Trophoblast cell (in vitro differentiated cells and primary cell): ENCODE measurements around the gene FCGBP.
"Not testable (repeated sequence)": the region's sequence is repeated elsewhere in the genome, so short reads cannot be mapped to it uniquely, and the experiment has no call there.

Experiments
- DNase-seq, 2 donors: peaks; one replicate each; pipeline ENCODE4 v3.0.0-alpha.2; 2016
- H2AFZ ChIP-seq: 2 replicates; pipeline ENCODE4 v1.6.1; 2013; ENCODE audit warnings: low read length, moderate library complexity, mild to moderate bottlenecking; ENCODE audit not compliant: insufficient read depth, poor library complexity
- H2AK5ac ChIP-seq: 2 replicates; pipeline ENCODE4 v1.6.1; 2013; ENCODE audit warnings: mild to moderate bottlenecking, low read length
- H2BK120ac ChIP-seq: 2 replicates; pipeline ENCODE4 v1.6.1; 2013; ENCODE audit warnings: low read length, mild to moderate bottlenecking, moderate library complexity; ENCODE audit not compliant: insufficient read depth, poor library complexity
- H2BK12ac ChIP-seq: 2 replicates; pipeline ENCODE4 v1.6.1; 2013; ENCODE audit warnings: mild to moderate bottlenecking, low read length, moderate library complexity
- H2BK5ac ChIP-seq: 2 replicates; pipeline ENCODE4 v1.6.1; 2013; ENCODE audit warnings: low read length, low read depth, moderate library complexity, mild to moderate bottlenecking; ENCODE audit not compliant: poor library complexity
- H3K14ac ChIP-seq: 2 replicates; pipeline ENCODE4 v1.6.1; 2013; ENCODE audit warnings: mild to moderate bottlenecking, low read length
- H3K18ac ChIP-seq: 2 replicates; pipeline ENCODE4 v1.6.1; 2013; ENCODE audit warnings: mild to moderate bottlenecking, low read length
- H3K23ac ChIP-seq: 2 replicates; pipeline ENCODE4 v1.6.1; 2013; ENCODE audit warnings: low read length
- H3K27ac ChIP-seq: 2 replicates; pipeline ENCODE4 v1.5.1; 2013; ENCODE audit warnings: low read depth, mild to moderate bottlenecking, inconsistent platforms, low read length, moderate library complexity
- H3K27me3 ChIP-seq: 2 replicates; pipeline ENCODE4 v1.6.1; 2013; ENCODE audit warnings: inconsistent platforms, mild to moderate bottlenecking, low read length, moderate library complexity; ENCODE audit not compliant: insufficient read depth
- H3K36me3 ChIP-seq, 2 experiments: 1 replicate in 1 of 2; 2 replicates in 1 of 2; pipeline ENCODE4 v1.6.1; 2013; ENCODE audit warnings: low read length in 2 of 2, mild to moderate bottlenecking in 2 of 2, moderate library complexity in 1 of 2; ENCODE audit not compliant: insufficient read depth in 2 of 2, control insufficient read depth in 1 of 2
- H3K4ac ChIP-seq: 2 replicates; pipeline ENCODE4 v1.6.1; 2013; ENCODE audit warnings: low read depth, mild to moderate bottlenecking, low read length, moderate library complexity
- H3K4me1 ChIP-seq, 2 experiments: 1 replicate in 1 of 2; 2 replicates in 1 of 2; pipeline ENCODE4 v1.6.1; 2013; ENCODE audit warnings: low read length in 2 of 2, mild to moderate bottlenecking in 2 of 2, moderate library complexity in 1 of 2; ENCODE audit not compliant: insufficient read depth in 2 of 2, control insufficient read depth in 1 of 2
- H3K4me2 ChIP-seq: 2 replicates; pipeline ENCODE4 v1.6.1; 2013; ENCODE audit warnings: inconsistent platforms, mild to moderate bottlenecking, low read length, moderate library complexity
- H3K4me3 ChIP-seq: 2 replicates; pipeline ENCODE4 v1.5.1; 2013; ENCODE audit warnings: mild to moderate bottlenecking, low read depth, low read length, inconsistent platforms
- H3K79me1 ChIP-seq: one replicate; pipeline ENCODE4 v1.6.1; 2013; ENCODE audit warnings: low read length
- H3K79me2 ChIP-seq: 2 replicates; pipeline ENCODE4 v1.6.1; 2013; ENCODE audit warnings: low read length, mild to moderate bottlenecking; ENCODE audit not compliant: control insufficient read depth, insufficient read depth, poor library complexity
- H3K9ac ChIP-seq: 2 replicates; pipeline ENCODE4 v1.6.1; 2013; ENCODE audit warnings: mild to moderate bottlenecking, low read length
- H3K9me3 ChIP-seq: 2 replicates; pipeline ENCODE4 v1.6.1; 2013; ENCODE audit warnings: low read depth, mild to moderate bottlenecking, control low read depth, inconsistent platforms, low read length; ENCODE audit not compliant: insufficient read depth
- H4K12ac ChIP-seq: 2 replicates; pipeline ENCODE4 v1.6.1; 2013; ENCODE audit warnings: low read depth, mild to moderate bottlenecking, low read length, moderate library complexity
- H4K8ac ChIP-seq: 2 replicates; pipeline ENCODE4 v1.6.1; 2013; ENCODE audit warnings: low read depth, mild to moderate bottlenecking, low read length, moderate library complexity
- H4K91ac ChIP-seq: one replicate; pipeline ENCODE4 v1.6.1; 2013; ENCODE audit warnings: low read depth, mild to moderate bottlenecking, low read length, moderate library complexity
- WGBS: extraction: QIAGEN DNeasy Blood & Tissue Kit; methylation state at CpG from one replicate; pipeline ENCODE4 v1.1.7; 2013; ENCODE audit warnings: missing lambda C conversion rate; ENCODE audit not compliant: insufficient read length, insufficient coverage; ENCODE audit errors: extremely low coverage; 5-methylcytosine and 5-hydroxymethylcytosine counted together

FCGBP gene

DNA sequence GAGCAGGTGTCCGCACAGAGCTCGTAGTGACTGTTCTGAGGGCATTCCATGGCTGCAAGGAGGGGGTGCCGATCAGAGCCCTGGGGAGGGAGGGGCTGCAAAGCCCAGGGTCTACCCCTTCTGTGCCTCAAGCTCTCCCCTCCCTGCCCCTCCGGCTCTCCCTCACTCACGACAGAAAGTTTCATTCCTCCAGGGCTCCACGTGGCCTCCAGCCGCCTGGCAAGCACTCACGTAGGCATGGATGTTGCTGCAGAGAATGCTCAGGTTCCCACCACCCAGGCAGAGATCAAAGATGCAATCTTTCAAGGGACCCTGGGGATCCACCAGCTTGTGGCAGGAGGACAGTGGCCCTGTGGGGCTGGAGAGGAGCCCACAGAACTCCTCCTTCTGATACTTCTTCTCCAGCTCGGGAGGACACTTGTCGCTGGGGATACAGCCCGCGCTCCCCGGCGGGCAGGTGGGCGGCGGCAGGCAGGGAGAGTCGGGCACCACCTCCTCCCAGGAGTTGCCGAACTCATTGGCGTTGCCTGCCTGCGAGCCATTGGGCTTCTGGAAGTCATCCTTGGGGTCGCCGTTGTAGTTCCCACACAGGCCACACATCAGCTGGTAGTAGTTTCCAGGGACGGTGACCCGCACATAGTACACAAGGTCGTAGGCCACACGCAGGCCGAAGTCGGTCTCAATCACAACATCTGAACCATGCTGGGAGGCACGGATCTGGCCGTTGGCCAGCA, 48.4 kb downstream of the FCGBP start:
- not testable (repeated sequence) for H3K27ac ChIP-seq, H3K4ac ChIP-seq, H3K23ac ChIP-seq, H2BK5ac ChIP-seq, H2BK120ac ChIP-seq, H3K14ac ChIP-seq, H3K4me1 ChIP-seq, H4K91ac ChIP-seq, H3K27me3 ChIP-seq, H3K4me3 ChIP-seq, H3K9ac ChIP-seq, H4K12ac ChIP-seq, DNase-seq, H3K79me2 ChIP-seq, H2AFZ ChIP-seq, H4K8ac ChIP-seq, H3K9me3 ChIP-seq, H2AK5ac ChIP-seq, H2BK12ac ChIP-seq, H3K36me3 ChIP-seq, H3K4me2 ChIP-seq, H3K18ac ChIP-seq, H3K79me1 ChIP-seq
- no CpG with 5 or more reads among the region's 30 CpGs for WGBS

DNA sequence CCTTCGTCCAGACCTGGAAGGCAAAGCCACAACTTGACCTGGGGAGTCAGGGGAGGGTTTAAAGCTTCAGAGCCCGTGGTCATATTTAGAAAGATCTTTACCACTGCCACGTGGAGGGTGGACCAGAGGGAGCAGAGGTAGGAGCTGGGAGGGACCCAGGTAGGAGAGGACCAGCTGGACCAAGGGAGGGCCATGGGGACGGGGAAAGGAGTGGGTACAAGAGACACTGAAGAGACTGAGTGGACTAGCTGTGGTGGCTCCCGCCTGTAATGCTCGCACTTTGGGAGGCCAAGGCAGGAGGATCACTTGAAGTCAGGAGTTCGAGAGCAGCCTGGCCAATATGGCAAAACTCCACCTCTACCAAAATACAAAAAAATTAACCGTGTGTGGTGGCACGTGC, 49.7 kb downstream of the FCGBP start:
- not testable (repeated sequence) for H3K18ac ChIP-seq, H2AFZ ChIP-seq, H4K12ac ChIP-seq, DNase-seq, H2BK5ac ChIP-seq, H3K9me3 ChIP-seq, H3K79me2 ChIP-seq, H3K23ac ChIP-seq, H3K4me3 ChIP-seq, H2AK5ac ChIP-seq, H3K4me2 ChIP-seq, H4K91ac ChIP-seq, H3K9ac ChIP-seq, H2BK12ac ChIP-seq, H3K27ac ChIP-seq, H3K27me3 ChIP-seq, H3K79me1 ChIP-seq, H3K36me3 ChIP-seq, H4K8ac ChIP-seq, H3K14ac ChIP-seq, H3K4ac ChIP-seq, H2BK120ac ChIP-seq, H3K4me1 ChIP-seq
- no CpG with 5 or more reads among the region's 9 CpGs for WGBS
